ENCODE measurements around the gene PA2G4.
"Not testable (repeated sequence)": the region's sequence is repeated elsewhere in the genome, so short reads cannot be mapped to it uniquely, and the experiment has no call there.

The PA2G4 gene

DNA sequence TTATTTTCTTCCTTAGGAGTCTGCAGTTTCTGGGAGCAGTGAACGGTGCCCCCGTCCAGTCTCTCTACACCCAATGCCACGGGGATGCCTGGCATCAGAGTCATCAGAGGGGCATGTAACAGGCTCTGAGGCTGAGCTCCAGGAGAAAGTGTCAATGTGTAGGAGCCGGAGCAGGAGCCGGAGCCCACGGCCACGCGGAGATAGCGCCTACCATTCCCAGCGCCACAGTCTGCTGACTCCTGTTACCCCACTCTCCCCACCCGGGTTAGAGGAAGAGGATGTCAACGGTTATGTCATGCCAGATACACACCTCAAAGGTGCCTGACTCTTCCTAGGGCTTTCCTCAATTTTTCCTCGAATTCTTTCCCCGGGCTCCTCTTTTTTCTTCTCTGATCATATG lies 3.3 kb upstream of the PA2G4 start:
- no peak for DNase-seq

DNA sequence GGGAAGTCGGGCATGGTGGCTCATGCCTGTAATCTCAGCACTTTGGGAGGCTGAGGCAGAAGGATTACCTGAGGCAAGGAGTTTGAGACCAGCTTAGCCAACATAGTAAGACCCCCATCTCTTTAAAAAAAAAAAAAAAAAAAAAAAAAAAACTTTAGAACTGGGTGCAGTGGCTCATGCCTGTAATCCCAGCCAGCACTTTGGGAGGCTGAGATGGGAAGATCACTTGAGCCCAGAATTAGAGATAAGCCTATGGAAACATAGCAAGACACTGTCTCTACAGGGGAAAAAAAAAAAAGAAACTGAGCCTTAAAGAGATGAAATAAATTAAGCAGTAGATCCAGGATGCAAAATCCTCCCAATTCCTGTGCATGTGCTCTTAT lies 1.7 kb upstream of the PA2G4 start:
- no peak for DNase-seq

DNA sequence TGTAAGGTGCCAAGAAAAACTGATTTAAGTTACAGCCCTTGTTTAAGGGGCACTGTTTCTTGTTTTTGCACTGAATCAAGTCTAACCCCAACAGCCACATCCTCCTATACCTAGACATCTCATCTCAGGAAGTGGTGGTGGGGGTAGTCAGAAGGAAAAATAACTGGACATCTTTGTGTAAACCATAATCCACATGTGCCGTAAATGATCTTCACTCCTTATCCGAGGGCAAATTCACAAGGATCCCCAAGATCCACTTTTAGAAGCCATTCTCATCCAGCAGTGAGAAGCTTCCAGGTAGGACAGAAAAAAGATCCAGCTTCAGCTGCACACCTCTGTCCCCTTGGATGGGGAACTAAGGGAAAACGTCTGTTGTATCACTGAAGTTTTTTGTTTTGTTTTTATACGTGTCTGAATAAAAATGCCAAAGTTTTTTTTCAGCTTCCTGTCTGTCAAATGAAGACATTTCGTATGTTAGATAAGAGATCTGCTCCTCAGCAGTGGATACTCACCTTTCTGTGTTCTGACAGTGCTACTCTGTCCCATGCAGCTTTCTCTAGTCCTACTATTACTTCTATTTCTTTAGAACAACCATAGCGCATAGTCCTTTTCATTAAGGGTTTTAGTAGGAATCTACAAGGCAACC lies 1.2 kb upstream of the PA2G4 start:
- no peak for DNase-seq

DNA sequence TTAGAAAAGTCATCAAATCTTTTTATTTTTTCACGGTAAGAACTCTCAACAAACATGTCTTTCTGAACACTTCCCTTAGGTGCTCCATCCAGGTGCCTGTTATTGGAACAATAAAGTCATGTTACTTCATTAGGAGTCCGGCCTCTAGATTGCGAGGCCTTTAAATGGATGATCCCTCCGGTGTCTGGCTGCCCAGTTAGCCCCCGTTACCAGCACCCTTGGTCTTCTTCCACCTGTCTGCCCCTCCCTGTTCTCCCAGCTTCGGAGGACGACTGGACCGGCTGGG lies 593 bp upstream of the PA2G4 start:
- no peak for DNase-seq

DNA sequence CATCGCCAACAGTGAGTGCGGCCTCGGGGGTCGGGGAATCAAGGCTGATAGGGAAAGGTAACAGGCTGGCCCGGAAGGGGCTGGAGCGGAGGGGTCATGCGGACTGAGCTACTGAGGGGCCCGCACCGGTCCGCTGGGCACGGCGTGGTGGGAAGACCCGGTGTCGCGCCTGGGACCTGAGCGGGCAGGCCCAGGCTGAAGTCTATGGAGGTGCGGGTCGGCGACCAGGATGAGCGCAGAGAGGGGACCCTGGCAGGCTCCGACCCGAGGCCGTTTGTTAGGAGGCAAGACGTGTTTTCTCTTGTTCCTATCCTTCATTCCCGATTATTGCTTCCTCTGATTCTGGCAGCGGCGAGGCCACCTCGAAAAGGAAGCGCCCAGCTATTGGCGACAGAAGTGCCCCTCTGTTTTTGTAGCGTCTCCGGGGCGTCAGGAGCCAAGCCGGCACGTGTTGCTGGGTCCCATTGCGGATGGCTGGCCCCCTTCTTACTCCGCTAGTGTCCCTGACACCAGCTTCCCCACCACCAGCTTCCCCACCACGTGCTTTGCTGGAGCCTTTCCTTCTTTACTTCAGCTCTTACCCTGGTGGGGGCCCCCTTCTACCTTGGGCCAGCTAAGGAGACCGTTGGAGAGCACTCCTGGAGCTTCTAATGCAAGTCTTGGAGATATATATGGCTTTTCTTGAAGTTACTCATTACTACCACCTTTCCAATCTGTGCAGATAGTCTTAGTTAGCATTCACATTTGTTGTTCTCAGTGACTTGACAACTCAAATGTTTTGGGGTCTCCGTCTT lies 653 bp downstream of the PA2G4 start:
- DNase-seq = no peak

DNA sequence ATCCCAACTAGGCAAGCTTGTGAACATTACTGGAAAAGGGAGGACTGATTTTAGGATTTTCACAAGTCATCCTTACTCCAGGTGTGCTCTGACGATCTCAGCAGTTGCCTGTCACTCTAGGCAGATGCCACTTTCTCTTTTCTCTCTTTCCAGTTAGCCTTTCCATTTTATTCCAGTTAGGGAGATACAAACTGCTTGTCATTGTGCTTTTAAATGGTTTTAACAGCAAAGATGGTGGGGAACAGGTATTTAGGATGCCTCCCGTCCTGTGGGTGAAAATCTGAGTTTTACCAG lies 1.2 kb downstream of the PA2G4 start:
- no peak for DNase-seq

DNA sequence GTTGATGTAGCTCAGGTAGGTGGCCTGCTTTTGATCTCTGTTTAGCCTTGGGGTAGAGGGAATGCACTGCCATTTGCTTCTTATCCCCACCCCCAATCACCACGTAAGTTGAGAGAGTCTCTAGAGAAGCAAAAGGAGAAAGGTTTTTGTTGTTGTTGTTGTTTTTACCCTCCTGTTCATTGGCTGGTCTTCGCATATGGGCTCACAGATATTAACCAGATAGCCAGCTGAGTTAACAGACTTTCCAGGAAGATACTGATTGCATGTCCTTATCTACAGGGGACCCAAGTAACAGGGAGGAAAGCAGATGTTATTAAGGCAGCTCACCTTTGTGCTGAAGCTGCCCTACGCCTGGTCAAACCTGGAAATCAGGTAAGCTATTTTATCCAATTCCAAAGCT lies 2.9 kb downstream of the PA2G4 start:
- no peak for DNase-seq

DNA sequence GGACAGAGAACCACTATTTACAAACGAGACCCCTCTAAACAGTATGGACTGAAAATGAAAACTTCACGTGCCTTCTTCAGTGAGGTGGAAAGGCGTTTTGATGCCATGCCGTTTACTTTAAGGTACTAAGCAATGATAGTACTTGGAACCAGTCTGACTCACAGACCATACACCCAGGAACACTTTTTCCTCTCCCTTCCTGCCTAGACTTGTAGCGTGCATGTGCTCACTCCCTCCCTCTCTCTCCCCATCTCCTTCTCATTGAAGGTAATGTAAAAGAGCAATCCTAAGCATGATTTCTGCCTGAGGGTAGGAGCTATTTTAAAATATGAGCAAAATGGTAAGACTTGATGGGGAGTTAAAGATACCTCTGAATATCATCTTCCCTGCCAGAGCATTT lies 6.2 kb downstream of the PA2G4 start:
- DNase-seq = no peak

DNA sequence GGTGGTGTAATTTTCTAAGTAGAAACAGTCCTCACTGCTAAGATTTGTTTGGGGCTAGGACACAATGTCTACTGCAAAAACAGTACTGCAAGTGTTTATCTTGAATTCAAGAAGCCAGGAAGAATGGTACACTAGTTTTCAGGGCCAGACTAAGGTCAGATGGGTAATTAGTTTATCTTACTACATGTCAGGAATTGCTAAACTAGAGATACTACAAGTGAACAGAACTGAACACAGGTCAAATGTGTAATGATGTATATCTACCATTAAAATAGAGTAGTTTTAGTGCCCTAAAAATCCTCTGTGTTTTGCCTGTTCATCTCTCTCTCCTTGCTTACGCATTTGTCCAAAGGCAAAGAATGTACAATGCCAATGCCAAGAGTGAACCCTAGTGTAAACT lies 9.7 kb downstream of the PA2G4 start:
- DNase-seq = no peak

DNA sequence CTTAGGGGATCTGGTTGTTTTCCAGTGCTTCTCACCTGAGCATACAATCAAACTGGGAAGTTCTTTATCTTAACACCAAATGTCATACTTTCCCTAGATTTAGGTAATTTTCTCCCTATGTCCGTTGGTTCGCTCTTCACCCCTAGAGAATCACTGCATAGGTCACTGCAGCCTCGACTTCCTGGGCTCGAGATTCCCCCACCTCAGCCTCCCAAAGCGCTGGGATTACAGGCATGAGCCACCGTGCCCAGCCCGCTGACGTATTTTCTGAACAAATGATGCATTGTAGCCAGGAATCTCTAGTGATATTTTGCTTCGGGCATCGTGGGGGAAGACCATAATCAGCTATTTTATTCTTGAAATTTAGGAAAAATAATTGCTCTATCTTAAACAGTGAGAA lies 11.0 kb downstream of the PA2G4 start:
- no peak for DNase-seq

DNA sequence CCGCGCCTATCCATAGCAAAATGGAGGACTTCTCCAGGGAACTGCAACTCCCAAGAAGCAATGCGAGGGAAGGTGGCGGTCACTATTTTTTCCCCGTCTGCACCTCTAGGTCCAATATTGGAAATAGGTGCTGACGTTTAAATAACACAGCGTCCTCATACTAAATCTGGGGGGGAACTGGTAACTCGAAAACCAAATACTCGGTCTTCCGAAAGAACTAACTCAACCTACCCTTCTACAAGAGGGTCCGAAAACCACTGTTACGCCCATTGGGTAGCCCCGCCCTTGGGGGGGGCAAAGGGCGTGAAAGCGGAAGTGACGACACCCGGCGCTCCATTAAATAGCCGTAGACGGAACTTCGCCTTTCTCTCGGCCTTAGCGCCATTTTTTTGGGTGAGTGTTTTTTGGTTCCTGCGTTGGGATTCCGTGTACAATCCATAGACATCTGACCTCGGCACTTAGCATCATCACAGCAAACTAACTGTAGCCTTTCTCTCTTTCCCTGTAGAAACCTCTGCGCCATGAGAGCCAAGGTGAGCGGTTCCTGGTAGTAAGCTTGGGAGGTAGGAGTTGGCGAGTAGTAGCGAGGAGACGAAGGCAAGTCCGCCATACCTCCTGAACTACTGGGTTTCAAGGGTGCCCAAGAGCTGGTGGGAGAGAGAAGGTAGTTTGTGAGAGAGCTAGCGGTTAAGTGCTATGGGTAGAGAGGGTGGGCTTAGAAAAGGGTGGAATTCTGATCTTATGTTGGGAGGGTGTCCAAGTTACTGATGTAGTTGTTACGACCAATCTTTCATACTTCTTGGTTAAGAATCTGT lies 12.1 kb downstream of the PA2G4 start, which contains the start of gene RPL41:
RPL41 (plus strand) TSS at position 367 of the 815 bp plus-strand sequence.
- peak; percentile 98 for DNase-seq

DNA sequence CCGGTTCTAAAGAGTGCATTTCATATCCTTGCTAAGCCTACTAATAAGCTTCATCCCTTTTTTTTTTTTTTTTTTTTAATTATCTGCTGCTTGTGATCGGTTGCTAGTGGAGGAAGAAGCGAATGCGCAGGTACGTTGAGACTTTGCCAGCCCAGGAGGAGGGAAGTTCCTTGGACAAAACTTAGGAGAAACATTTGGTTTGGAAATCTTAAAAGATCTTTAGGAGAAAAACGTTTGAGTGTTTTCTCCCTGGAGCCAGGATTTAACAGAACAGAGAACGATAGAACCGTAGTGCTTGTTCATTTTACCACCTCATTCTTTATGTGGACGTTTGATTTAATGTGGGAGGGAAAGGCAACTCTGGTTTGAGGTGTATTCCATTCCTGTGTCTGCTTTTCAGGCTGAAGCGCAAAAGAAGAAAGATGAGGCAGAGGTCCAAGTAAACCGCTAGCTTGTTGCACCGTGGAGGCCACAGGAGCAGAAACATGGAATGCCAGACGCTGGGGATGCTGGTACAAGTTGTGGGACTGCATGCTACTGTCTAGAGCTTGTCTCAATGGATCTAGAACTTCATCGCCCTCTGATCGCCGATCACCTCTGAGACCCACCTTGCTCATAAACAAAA lies 12.8 kb downstream of the PA2G4 start:
- DNase-seq = not testable (repeated sequence)

DNA sequence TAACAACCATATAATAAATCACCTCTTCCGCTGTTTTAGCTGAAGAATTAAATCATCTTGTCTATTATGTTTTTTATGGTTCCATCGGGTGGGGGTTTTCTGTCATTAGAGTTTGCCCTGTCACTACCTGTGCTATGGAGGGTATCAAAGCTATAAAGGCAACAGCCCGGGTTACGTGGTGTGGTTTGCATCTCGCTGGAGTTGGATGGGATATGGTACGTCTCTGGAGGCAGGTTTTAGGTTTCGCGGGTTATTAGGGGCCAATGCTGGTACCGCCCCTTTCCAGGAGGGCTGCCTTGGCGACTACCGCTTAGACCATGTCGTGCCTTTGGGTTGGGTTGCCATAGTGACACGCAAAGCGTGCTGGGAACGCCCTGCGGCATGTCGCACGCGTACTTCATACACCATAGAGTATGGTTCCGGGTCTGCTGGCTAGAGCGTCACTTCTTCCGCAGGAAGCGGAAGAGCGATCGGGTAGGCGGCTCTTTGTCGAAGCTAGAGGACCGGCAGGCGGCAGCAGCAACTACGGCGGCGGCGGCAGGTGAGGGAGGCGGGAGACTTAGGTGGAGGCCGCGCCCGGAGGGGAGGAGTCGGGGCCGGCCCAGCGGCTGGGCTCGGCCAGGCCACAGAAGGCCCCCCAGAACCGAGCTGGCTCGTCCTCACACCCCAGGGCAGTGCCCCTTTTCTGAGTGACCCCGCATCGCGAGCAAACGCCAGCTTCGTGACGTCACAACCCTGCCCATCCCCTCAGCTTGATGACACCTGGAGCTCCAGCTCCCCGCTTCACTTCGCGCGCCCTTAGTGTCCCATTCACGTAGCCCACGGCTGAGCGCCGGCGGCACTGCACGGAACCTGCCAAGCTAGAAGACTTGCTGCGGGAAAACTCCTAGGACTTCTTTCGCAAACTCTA lies 13.7 kb downstream of the PA2G4 start, which contains the start of gene ZC3H10:
ZC3H10 (plus strand) TSS at position 489 of the 910 bp plus-strand sequence. CDS start 2,297 bp downstream, outside the sequence.
- DNase-seq = peak; percentile 97

DNA sequence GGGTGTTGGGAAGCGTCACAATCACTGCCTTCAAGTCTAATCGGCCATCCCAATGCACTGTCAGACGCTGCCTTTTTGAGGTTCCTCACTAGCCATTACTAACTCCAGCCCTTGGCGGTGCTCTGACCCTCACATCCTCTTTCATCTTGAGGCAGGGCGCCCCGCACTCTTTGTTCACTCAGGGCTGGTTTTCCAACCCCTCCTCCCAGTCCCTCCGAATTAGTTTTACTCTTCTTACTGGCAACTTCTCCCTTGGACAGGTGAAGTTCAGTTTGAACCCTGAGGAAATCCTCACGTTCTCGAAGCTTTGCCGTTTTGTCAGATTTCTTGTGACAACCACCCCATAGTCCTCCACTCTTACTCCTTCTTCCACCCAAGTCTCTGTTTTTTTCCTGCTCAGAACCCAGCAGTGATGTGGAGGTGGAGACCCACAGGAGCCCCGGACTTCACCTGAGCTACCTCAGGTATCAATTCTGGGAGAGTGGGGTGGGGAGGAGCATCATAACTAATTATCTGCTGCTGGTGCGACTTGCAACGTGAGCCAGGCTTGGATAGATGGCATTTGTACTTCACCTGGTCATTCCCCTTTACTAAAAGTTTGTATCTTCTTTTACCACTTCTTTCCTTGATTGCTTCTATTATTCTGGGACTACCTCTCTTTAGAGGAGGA lies 14.5 kb downstream of the PA2G4 start:
- DNase-seq = no peak

DNA sequence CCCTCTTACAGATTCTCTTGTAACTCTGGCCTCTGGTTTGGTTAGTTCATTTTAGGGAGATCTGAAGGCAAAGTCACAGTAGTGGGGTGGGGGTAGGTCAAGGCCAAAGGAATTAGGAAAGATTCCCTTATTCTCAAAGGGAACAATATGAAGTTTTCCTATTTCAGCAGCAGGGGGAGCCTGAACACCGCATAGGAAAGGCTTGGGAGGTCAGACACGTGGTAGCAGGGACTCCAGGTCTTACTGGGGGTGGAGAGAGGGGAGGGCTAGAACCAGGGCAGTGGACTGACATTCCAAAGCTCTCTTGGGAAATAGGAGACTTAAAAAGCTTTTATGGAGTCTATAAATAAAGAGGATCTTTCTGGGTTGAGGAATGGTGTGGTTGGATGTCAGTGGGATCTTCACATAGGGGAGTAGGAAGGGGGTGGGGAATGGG lies 15.0 kb downstream of the PA2G4 start:
- DNase-seq = peak; percentile 78

DNA sequence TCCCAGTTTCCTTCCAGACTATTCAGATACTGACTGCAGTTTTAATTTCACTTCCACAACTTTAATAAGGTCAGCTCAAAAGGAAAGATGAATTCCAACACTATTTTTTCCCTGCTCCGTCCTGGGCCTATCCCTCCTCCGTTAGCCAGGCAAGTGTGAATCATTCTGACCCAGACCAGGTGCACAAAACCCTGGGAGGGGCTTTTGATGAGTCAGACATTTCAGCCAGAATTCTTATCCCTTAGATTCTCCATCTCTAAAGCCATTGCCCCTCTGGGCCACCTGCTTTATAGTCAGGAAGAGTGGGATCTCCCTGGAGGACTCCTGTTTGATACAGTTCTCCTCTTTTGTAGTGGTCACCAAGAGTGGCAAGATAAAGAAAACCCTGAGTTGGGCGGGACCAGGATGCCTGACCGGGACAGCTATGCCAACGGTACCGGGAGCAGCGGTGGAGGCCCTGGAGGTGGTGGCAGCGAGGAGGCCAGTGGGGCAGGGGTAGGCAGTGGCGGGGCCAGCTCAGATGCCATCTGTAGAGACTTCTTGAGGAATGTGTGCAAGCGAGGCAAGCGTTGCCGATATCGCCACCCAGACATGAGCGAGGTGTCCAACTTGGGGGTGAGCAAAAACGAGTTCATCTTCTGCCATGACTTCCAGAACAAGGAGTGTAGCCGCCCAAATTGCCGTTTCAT lies 15.9 kb downstream of the PA2G4 start:
- no peak for DNase-seq

DNA sequence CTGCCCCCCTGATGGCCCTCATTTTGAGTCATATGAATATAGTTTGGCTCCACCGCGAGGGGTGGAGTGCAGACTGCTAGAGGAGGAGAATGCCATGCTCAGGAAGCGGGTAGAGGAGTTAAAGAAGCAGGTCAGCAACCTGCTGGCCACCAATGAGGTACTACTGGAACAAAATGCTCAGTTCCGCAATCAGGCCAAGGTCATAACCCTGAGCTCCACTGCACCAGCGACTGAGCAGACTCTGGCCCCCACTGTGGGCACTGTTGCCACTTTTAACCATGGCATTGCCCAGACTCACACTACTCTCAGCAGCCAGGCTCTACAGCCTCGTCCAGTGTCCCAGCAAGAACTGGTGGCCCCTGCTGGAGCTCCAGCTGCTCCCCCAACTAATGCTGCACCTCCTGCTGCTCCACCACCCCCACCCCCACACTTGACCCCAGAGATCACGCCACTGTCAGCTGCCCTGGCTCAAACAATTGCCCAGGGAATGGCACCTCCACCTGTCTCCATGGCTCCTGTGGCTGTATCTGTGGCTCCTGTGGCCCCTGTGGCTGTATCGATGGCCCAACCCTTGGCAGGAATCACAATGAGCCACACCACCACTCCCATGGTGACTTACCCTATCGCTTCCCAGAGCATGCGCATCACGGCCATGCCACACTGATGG lies 17.0 kb downstream of the PA2G4 start:
- DNase-seq = no peak

DNA sequence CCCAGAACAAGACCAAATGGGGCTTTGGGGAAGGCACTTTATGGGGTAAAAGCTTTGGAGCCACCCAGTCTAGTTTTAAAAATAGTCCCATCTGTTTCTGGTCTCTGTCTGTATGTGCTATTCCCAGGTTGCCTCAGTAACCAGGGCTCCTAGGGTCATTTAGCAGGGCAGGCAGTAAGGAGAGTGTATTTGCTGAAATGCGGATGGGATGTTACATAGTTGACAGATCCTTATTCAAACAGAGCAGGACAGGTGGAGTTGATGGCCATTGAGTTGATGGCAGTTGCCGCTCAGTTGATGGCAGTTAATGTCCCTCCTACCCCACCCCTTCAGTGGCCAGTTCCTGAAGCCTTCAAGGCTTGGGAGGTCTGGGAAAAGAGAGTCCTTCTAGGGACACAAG lies 18.3 kb downstream of the PA2G4 start:
- no peak for DNase-seq

DNA sequence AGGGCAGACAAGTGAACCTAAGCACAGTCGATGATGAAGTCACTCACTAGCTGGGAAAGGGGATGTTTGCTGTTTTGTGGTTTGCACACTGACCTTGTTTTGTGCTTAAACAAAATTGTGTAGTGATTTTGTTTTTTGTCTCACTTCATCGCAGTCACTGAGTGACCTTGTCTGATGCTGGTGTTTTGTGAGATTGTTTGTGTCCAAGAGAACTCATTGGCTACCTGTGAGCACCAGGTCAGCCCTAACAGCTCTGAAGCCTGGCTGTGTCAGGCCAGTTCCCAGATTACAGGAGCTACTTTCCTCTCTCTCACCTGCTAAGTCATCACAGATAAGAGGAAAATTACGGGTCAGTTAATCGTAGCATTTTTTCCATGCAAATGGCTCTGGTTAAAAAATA lies 19.8 kb downstream of the PA2G4 start:
- no peak for DNase-seq

DNA sequence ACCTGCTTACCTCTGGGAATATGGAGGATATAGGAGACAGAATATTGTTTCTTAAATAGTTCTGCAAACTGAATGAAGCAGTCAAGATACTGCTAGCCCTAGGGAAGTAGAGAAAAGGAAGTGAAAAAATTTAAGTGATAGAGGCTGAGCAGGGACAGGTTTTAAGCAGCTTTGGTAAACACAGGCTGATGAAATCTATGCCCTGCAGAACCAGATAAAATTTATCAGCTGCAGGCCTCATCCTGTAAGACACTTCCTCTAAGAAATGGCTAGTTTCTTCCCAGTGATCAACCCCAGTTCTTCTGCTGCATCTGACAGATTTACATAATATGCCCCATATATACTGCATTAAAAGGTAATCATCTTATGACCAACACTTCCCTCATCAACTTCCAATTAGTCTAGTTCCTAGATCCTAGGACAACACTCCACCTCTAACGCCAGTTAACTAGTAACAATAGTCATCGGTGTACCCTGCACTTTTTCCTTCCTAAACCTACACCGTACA lies 22.4 kb downstream of the PA2G4 start:
- no peak for DNase-seq
